OCI-LY3 (cell line): ENCODE measurements around the gene OR4N2.

Experiments used
- CTCF ChIP-seq: fragments of 200-600, 300-600 bp; sonication (generic); IDR thresholded peaks from 2 replicates; pipeline ENCODE4 v1.5.1; 2014; ENCODE audit warnings: antibody characterized with exemption, low read length, low read depth
- EZH2phosphoT487 ChIP-seq: fragments of 200-600 bp; shearing (Covaris generic); IDR thresholded peaks from 2 replicates; pipeline ENCODE4 v1.6.1; 2018; ENCODE audit warnings: antibody characterized with exemption, mixed run types, low read depth

- TF ChIP-seq CTCF (no peak), EZH2phosphoT487 (no peak)
Observed at GRCh38 chr14:19823765-19824164, 20.2 kb downstream of the OR4N2 start.
